GM19351 (cell line): ENCODE measurements around the gene SYMPK.
"Not testable (repeated sequence)": the region's sequence is repeated elsewhere in the genome, so short reads cannot be mapped to it uniquely, and the experiment has no call there.

Experiments used
- ATAC-seq: cut with Tn5 transposase; IDR thresholded peaks from one replicate; pipeline ENCODE4 v1.9.1; 2021; ENCODE audit warnings: mild to moderate bottlenecking, moderate library complexity; ENCODE audit not compliant: unreplicated experiment

Gene SYMPK

DNA sequence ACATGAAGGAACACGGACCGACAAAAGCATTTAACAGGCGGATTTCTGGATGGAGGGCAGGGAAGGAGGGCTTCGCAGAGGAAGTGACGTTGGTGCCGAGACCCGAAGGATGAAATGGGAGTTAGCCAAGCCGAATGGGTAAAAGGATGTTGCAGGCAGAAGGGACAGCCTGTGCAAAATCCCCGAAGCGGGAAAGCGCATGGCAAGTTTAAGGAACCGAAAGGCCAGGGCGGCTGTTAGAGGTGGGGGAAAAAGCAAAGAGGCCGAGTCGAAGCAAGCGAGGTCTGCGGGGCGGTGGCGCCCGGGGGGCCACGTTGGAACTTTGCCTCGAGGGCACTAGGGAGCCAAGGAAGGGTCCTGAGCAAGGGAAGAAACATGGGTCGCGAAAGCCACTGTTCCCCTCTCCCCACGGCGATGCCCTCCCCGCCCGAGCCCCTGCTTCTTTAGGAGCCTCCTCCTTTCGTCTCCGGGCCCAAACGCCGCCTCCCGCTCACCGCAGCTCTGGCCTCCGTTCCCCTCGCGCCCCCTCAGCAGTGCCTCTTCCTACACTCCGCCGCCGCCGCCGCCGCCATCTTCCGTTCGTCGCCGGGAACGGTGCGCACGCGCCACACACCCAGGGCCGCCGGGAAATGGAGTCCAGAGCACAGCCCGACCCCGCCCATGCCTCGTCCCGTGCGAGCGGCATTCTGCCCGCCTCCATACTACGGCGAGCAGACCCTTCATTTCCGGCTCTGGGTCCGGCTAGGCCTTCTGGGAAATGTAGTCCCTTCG, at the start of gene SYMPK:
SYMPK (minus strand) TSS at position 584 of the 771 bp plus-strand sequence. CDS start 8,652 bp downstream, outside the sequence.
- peak; percentile 90 for ATAC-seq

DNA sequence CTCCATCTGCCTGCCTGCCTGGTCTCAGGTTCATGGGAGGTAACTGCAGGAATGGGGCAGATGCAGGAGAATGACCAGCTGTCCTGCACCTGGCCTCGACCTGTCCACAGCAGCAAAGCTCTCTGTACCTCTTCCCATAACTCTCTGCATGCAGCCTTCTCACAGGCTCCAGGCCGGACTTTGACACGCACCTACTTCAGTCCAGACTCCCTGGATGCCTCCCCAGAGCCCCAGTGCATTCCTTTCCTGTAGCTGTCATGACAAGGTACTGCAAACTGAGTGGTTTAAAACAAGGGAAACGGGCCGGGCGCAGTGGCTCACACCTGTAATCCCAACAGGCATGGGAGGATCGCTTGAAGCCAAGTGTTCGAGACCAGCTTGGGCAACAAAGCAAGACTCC, 48.3 kb upstream of the SYMPK start:
- no peak for ATAC-seq

DNA sequence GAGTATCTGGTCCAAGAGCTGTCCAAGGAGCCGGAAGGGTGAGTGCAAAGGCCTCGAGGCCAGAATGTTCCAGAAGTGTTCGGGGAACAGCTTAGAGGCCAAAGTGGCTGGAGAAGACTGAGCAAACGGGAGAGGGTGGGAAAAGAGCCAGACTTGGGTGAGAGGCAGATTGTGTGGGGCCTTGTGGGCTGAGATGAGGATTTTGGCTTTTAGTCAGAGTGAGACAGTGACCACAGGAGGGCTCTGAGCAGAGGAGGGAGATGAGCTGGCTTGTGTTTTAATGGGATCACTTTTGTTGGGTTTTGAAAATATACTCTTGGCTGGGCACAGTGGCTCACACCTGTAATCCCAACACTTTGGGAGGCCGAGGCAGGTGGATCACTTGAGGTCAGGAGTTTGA, 46.0 kb upstream of the SYMPK start:
- no peak for ATAC-seq

DNA sequence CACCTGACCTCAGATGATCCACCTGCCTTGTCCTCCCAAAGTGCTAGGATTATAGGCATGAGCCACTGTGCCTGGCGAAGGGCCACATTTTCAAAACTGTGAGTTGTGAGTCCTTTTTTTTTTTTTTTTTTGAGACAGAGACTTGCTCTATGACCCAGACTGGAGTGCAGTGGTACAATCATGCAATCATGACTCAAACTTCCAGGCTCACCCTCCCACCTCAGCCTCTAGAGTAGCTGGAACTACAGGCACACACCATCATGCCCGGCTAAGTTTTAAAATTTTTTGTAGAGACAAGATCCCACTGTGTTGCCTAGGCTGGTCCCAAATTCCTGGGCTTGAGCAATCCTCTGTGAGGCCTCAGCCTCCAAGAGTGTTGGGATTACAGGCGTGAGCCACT, 43.3 kb upstream of the SYMPK start:
- ATAC-seq = no peak

DNA sequence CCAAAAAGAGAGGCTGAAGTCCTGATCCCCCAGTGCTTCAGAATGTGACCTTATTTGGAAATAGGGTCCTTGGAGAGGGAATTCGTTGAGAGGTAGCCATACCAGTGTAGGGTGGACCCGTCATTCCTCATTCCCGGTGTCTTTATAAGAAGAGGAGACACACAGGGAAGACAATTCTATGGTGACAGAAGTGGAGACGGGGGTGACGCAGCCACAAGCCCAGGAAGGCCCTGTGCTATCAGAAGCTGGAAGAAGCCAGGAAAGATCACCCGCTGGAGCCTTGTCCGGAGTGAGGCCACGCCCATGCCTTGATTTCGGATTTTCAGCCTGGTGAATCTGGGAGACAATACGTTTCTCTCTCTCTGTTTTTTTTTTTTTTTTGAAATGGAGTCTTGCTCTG, 42.1 kb upstream of the SYMPK start:
- ATAC-seq = no peak

DNA sequence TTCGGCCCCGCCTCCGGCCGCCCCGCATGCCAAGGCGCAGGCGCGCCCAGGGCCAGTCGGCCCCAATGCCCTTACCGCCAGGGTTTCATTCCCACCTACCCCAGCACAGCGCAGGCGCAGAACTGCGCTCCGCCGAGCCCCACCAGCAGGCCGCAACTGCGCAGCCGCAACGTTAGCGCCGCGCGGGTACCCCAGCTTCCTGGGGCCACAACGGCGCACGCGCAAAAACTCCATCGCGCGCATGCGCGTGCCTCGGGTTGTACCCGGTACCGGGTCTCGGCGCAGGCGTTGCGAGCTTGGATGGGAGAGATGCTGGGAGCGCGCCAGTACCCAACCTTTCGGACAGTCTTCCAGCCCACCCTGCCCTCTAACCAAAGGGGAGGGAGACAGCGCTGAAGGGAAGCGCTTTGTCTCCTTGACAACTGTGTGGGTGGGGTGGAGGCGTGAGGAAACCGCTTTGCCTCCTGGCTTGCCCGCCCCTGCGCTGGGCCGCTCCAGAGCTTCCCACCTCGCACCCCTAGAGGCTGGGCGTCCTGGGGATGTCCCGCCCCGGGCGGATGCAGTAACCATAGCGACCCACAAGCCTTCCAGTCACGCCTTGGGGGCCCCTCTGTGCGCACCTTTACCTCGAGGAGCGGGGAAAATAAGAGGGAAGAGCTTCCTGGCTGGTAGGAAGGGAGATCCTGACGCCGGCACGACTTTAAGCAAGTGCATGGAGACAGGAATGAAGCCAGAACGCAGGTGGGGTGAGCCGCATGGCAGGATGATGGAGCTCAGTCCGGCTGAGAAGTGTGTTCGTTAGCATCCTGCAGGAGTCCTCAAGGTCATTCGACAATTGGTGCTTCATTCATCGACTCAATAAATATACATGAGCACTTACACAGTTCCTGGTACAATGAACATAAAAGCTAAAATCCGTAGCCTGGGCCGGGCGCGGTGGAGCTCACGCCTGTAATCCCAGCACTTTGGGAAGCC, 40.0 kb upstream of the SYMPK start:
- peak; percentile 85 for ATAC-seq

DNA sequence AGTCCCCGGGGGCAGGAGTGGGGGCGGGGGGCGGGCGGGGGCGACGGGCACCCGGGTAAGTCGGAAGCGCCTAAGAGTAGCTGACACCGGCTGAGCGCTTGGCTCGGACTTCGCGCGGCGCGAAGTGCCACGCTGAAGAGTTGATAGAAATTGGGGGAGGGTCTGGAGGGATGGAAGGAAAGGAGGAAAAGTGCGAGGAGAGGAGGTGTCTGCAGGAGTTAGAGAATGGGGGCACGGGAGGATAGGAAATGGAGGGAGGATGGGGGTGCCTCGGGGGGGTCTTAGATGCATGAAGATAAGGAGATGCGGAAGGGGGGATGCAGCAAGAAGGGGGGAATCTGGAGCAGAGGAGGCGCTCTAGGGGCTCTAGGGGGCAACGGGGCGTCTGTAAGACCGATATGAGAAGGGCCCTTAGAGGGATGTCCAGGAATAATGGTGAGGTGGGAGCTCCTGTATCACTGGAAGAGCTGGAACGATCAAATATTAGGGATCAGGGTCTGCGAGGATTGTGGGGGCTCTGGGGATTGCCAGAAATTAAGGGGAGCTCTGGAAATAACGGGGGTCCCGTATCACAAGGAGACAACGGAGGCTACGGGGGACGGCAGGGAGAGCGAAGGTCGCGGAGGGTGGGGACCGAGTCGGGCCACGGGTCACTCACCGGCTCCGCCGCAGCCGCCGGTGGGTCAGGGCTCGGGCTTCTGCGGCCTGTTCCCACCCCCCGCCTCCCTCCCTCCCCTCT, 39.1 kb upstream of the SYMPK start, which contains the start of gene MYPOP:
MYPOP (minus strand) TSS at position 702 of the 739 bp plus-strand sequence. CDS start 840 bp downstream, outside the sequence.
- no peak for ATAC-seq

DNA sequence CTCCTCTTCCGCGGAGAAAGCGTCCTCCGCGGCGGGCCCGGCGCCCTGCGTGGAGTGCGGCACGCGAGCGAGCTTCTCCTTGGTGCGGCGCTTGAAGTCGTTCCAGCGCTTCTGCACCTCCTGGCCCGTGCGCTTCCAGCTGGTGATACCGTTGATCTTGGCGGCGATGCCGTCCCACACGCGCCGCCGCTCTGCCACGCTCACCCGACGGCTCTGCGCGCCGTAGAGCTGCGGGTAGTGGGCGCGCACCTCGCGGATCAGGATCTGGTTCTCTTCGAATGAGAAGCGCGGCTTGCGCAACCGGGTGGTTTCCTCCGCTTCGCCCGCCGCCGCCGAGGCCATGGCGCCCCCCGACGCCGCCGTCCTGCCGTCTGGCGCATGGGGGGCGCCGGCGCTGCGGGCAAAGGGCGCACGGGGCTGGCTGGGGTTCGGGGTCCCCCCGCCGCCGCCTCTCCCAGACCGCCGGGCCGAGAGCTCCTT, 38.5 kb upstream of the SYMPK start:
- no peak for ATAC-seq

DNA sequence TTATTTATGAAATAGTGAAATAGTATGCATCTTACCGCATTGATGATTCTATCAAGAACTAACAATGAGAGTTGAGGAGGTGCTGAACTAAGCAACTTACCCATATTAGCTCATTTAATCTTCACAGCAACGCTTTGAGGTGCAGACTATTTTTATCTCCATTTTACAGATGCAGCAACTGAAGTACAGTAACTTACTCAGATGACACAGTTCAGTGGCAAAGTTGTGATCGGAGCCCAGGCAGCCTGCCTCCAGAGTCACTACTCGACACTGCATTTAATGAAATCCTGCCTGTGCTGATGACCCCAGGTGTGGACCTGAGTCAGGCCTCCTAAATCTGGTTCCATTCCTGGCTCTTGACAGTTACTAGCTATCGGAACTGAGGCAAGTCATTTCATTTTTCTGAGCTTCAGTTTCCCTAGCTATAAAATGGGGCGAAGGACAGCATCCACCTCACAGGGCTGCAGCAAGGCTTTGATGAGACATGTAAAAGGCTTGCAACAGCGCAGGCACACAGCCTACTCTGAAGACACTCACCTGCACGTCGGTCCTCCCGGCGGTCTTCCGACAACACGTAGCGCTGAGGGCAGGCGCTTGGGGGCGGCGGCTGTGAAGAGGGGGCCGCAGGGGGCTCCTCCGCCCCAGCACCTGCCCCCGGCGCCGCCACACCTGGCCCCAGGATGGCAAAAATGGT, 37.9 kb upstream of the SYMPK start:
- ATAC-seq = no peak

DNA sequence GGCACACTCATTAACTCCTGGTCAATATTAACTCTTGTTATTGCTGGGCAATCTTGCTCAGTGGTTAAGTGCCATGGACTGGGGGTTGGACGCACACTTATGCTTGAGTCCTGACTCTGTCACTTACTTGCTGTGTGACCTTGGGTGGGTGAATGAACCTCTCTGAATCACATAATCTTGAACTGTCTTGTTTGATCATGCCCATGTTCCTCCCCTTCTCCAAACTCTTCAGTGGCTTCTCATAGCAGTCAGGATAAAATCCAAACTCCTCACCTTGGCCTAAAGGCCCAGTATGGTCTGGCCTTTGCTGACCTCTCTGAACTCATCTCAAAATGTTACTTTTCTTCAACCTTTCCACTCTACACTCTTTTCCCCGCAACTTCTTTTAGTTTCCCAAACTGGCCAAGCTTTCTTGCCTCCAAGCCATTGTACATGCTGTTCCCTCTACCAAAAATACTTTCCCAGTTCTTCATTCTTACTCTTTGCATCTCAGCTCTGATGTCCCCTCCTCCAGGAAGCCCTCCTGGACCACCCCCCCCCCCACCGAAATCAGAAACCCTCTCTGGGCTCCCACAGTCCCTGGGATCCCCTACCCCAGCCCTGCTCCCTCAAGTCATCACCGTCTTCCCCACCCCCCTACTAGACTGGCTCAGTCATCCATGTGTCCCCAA, 37.1 kb upstream of the SYMPK start:
- no peak for ATAC-seq

DNA sequence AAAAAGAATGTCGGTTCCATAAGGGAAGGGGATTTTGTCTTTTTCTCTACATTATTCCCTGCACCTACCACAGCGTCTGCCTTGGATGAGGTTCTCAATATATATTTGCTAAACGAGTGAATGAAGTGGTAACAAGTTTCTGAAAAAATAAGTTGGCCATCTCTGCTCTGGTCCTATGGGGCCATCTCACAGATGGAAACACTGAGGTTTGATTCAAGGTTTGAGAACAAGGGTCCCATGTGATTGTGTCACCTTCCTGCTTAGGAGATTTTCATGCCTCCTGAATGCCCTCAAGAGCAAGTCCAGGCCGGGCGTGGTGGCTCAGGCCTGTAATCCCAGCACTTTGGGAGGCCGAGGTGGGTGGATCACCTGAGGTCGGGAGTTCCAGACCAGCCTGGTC, 36.3 kb upstream of the SYMPK start:
- no peak for ATAC-seq

DNA sequence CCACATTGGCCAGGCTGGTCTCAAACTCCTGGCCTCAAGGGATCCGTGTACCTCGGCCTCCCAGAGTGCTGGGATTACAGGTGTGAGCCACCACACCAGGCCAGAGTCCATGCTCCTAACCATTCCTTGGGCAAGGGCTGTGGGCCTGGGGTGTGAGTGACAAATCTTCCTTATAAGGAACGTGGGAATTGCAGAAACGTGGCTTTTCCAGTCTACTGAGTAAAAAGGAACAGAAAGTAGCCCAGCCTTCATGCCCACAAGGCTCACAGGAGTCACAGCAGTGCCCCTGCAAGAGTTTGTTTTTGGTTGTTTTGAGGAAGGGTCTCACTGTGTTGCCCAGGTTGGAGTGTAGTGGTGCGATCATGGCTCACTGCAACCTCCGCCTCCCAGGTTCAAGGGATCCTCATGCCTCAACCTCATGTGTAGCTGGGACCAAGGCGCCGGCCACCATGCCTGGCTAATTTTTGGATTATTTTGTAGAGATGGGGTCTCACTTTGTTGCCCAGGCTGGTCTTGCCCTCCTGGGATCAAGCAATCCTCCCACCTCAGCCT, 34.4 kb upstream of the SYMPK start:
- no peak for ATAC-seq

DNA sequence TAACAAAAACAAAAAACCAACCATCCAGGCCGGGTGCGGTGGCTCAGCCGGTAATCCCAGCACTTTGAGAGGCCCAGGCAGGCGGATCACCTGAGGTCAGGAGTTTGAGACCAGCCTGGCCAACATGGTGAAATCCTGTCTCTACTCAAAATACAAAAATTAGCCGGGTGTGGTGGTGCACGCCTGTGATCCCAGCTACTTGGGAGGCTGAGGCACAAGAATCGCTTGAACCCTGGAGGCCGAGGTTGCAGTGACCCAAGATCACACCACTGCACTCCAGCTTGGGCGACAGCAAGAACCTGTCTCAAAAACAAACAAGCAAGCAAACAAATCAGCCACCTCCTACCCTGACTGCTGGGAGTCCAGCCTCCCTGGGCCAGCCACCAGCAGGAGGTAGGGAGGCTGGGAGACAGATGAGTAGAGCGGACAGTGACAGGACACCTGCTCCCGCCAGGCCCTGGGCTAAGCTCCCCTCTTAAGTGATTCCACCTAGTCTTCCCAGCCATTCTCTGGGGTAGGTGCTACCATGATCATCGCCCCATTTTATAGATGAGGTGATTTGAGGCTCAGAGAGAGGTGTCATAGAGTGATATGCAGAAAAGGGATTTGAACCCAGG, 33.1 kb upstream of the SYMPK start:
- ATAC-seq = not testable (repeated sequence)

DNA sequence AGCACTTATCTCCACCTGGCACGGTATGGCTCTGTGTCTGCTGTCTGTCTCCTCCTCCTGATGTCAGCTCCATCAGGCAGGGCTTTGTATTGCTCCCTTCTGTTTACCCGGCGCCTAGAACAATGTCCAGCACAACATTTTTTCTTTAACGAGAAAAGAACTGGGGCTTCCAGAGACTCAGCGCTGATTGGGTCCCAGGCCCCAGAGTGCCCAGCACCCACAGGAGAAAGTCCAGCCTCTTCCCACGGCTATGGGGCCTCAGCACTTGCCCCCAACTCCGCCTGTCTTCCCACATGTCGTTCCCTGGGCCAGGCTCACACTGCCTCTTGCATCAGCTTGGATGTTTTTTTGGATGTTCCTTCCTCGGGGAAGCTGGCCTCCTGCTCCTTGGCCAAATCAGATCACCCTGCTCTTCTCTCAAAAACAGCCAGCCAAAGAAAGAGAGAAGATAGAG, 32.6 kb upstream of the SYMPK start:
- no peak for ATAC-seq

DNA sequence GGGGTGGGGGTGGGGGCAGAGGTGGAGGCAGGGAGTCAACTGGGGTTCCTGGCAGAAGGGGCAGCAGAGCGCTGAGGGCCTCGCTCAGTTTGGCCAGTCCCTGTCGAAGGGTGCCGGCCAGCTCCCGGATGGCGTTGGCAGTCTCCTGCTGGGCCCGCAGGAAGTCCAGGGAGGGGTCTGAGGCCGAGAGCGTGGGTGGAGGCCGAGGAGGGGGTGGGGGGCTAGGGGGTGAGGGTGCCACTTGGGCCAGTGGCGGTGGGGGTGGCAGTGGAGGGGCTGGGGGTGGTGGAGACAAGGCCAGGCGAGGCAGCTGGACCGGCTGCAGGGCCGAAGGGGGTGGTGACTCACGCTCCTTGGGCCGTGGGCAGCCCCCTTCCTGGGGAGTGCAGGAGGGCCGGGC, 27.9 kb upstream of the SYMPK start:
- no peak for ATAC-seq

DNA sequence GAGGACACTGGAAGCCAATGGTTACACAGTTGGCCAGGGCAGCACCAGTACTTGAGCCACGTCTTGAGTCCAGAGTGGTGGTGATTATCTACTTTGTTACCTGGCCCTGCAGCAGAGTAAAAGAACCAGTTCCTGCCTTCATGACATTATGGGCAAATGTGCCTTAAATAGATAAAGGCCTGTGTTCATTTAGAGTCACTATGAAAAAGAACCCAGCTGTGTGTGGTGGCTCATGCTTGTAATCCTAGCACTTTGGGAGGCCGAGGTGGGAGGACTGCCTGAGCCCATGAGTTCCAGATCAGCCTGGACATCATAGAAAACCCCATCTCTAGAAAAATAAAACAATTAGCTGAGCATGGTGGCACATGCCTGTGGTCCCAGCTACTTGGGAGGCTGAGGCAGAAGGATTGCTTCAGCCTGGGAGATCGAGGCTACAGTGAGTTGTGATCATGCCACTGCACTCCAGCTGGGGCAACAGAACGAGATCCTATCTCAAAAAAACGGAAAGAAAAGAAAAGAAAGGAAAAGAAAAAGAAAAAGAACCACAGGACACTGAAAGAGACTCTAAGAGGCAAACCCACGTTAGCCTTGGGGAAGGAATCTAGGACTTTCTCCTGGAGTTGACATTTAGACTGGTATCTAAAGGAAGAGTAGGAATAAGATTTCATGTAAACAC, 26.4 kb upstream of the SYMPK start:
- ATAC-seq = no peak

DNA sequence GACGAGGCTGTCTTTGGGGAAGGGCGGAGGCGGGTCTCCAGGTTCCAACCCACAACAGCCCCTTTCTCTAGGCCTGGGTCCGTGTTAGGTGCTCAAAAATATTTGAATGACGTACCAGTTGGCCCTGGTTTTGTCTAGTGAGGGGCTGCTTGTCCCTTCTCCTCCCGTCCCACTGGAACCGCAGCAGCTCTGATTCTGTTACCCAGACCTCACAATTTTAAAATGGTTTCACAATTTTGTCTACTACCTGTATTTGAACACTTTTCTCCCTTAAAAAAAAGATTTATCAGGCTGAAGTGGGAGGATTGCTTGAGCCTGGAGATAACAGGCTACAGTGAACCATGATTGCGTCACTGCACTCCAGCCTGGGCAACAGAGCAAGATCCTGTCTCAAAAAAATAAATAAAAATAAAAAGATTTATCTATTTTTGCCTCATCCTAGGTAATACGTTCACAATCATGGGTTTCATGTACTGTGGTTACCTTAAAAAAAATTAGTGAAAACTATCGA, 24.3 kb upstream of the SYMPK start:
- ATAC-seq = no peak
